Activated CD4-positive, alpha-beta T cell treated with anti-CD3 and anti-CD28 coated beads for 36 hours (primary cell): Measurements from ENCODE around the gene PAIP2. TPM values are rescaled to one million over a fixed set of nuclear protein-coding genes. Genes with fewer than 3 reads are reported as not detected.
"Not testable (repeated sequence)": the region's sequence is repeated elsewhere in the genome, so short reads cannot be mapped to it uniquely, and the experiment has no call there.

Source experiments
- ATAC-seq: fragments of 200-7000 bp; cut with Tn5 transposase; one replicate; pipeline ENCODE4 v1.10.0; 2021; ENCODE audit warnings: mild to moderate bottlenecking, moderate library complexity
- CTCF ChIA-PET: fragments of 350-600 bp; sonication (Branson Sonifier 250); formaldehyde crosslinking; loops from one replicate; lab custom pipeline; 2021; ENCODE audit warnings: antibody characterized with exemption; lab: Charles Lee
- POLR2A ChIA-PET: fragments of 350-600 bp; sonication (Branson Sonifier 250); formaldehyde crosslinking; loops from one replicate; lab custom pipeline; 2021; ENCODE audit warnings: antibody characterized with exemption, inconsistent platforms; lab: Charles Lee
- DNase-seq: peaks from one replicate; pipeline ENCODE4 v3.0.0-alpha.2; 2020
- H3K27ac Mint-ChIP-seq: one replicate; pipeline ENCODE4 v1.8.0; 2021; ENCODE audit warnings: mixed read lengths
- H3K27me3 Mint-ChIP-seq: one replicate; pipeline ENCODE4 v1.8.0; 2021; ENCODE audit warnings: mixed read lengths
- H3K36me3 Mint-ChIP-seq: one replicate; pipeline ENCODE4 v1.8.0; 2021; ENCODE audit warnings: low read depth, mixed read lengths
- H3K4me1 Mint-ChIP-seq: one replicate; pipeline ENCODE4 v1.8.0; 2021; ENCODE audit warnings: mixed read lengths
- H3K4me3 Mint-ChIP-seq: one replicate; pipeline ENCODE4 v1.8.0; 2021; ENCODE audit warnings: mild to moderate bottlenecking, moderate library complexity, mixed read lengths
- H3K9me3 Mint-ChIP-seq: one replicate; pipeline ENCODE4 v1.8.0; 2021; ENCODE audit warnings: low read depth, mixed read lengths
- intact Hi-C, 2 experiments: fragments of 100-400 bp; cut with DNase I in 1 of 2; cut with micrococcal nuclease in 1 of 2; formaldehyde crosslinking; loops; one replicate each; pipeline versions ENCODE4 v1.14.2 to v1.15.1; 2022 to 2024; cut with DNase I, micrococcal nuclease
- total RNA-seq, 2 experiments: library from RNA; stranded (reverse); gene quantifications; one replicate each; pipeline ENCODE4 v1.2.3, GENCODE V29; 2021

PAIP2 gene
- total RNA-seq, 2 experiments from 2014 or later, result 101 to 126 TPM

DNA sequence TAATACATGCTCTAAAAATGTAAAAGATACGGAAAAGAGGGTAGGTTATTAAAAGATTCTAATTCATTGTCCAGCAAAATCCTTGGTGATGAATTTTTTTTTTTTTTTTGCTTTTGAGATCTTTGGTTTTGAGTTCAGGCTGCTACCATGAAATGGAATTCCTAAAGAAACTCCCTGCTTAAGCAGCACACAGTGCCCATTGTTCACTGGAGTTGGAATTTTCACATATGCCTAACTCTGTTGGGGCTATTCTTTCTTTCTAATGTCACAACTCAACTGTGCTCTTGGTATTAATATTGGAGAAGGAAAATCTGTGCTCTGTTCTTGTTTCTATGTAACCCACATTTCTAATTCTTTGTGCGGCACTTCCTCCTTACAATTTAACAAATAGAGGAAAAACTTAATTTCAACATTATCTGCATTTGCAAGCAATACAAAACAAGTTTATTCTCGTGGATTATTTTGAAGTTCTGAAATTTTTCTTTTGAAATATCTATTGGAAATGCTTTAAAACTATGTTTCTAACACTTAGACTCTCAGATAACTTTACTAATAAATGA is 26.5 kb upstream of the PAIP2 start:
- CTCF ChIA-PET, result no interaction called here
- POLR2A ChIA-PET, result interaction anchor here (0.7 kb wide), 1 partner anchor 236 kb away, joined by 3 read pairs; no protein-coding TSS in a partner anchor
- Mint-ChIP-seq H3K9me3 (no peaks in the 10 kb centered on the region), H3K27me3 (no peaks in the 10 kb centered on the region), H3K27ac (peak overlapping the region; percentile 31), H3K36me3 (peaks cover 44% of the 10 kb centered on the region), H3K4me3 (no peak overlapping the region), H3K4me1 (peaks cover 33% of the 10 kb centered on the region)
- intact Hi-C loops, result no loop called here
- no peak for DNase-seq
- ATAC-seq, result no peak

DNA sequence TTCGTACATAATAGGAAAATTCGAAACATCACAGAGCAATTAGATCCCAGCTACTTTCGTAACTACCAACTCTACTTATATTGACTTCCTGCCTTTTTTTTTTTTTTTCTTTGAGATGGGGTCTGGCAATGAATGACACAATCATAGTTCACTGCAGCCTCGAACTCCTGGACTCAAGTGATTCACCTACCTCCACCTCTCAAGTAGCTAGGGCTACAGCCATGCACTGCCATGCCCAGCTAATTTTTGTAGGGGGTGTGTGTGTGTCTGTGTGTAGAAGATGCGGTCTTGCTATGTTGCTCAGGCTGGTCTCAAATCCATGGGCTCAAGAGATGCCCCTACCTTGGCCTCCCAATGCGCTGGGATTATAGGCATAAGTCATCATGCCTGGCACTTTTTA is 5.8 kb upstream of the PAIP2 start:
- peak; percentile 36 for DNase-seq
- ChIA-PET POLR2A (interaction anchor here (0.6 to 0.7 kb wide), 3 partner anchors 240 to 844 kb away, joined by 3 to 7 read pairs (median 6); no protein-coding TSS in a partner anchor), CTCF (interaction anchor here (0.6 to 1.8 kb wide), 3 partner anchors 8 to 24 kb away, joined by 3 to 6 read pairs (median 3); no protein-coding TSS in a partner anchor)

DNA sequence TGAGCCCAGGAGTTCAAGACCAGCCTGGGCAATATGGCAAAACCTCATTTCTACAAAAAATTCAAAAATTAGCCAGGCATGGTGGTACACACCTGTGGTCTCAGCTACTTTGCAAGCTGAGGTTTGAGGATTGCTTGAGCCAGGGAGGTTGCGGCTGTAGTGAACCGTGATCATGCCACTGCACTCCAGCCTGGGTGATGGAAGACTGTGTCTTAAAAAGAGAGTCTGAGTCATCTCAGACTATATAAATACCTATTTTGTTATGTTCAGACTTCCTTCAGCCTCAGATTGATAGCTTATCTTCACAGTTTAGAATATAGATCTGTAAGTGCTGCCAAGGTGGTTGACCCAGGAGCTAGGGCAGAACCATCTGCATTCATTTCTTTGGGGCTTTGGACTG is 1.6 kb upstream of the PAIP2 start:
- Mint-ChIP-seq H3K4me1 (peaks cover 59% of the 10 kb centered on the region), H3K36me3 (peaks cover 12% of the 10 kb centered on the region), H3K9me3 (no peaks in the 10 kb centered on the region), H3K27ac (no peak overlapping the region), H3K4me3 (no peak overlapping the region), H3K27me3 (no peaks in the 10 kb centered on the region)
- no peak for DNase-seq
- ChIA-PET CTCF (interaction anchor here (0.6 to 3.0 kb wide), 7 partner anchors 8 to 1174 kb away, joined by 3 to 16 read pairs (median 3); partner anchors contain the start of gene MATR3), POLR2A (no interaction called here)
- intact Hi-C loops, result no loop called here
- ATAC-seq, result no peak

More for the DNA sequence above, 5.8 kb upstream of the PAIP2 start:
- H3K9me3 Mint-ChIP-seq, result no peaks in the 10 kb centered on the region
- H3K4me1 Mint-ChIP-seq, result peaks cover 31% of the 10 kb centered on the region
- peak; percentile 56 for ATAC-seq
- intact Hi-C loops, result no loop called here
- H3K4me3 Mint-ChIP-seq, result peak overlapping the region; percentile 6
- peak overlapping the region; percentile 47 for H3K27ac Mint-ChIP-seq
- H3K36me3 Mint-ChIP-seq, result peaks cover 17% of the 10 kb centered on the region
- H3K27me3 Mint-ChIP-seq, result no peaks in the 10 kb centered on the region

DNA sequence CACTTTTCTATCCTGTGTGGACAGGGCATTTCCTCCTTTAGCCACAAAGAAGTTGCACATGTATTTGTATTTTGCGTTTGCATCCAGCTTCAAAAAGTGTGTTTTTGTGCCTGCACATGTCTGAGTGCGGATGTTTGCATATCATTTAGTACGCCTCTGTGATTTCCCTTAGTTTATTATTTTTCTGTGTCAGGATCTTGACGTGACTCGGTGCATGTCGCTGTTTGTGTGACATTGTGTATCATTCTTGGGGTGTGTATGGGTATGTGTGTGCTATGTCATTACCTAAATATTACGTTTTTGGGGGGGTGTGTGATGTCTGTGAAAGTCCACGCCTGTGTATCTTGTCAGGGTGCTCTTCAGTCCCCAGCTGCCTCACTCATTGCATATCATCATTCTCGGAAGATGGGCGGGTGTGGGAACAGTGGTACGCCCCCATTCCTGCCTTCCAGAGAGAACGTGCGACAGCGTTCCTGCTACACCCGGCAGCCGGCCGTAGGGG is 416 bp upstream of the PAIP2 start:
- ATAC-seq (peak; percentile 45), DNase-seq (no peak)
- H3K27me3 Mint-ChIP-seq, result no peaks in the 10 kb centered on the region
- peaks cover 19% of the 10 kb centered on the region for H3K36me3 Mint-ChIP-seq
- POLR2A ChIA-PET, result interaction anchor here (0.7 to 1.6 kb wide), 7 partner anchors 32 to 615 kb away, joined by 3 to 16 read pairs (median 4); partner anchors contain the start of genes DNAJC18, MATR3 and SPATA24
- CTCF ChIA-PET, result interaction anchor here (0.7 to 3.0 kb wide), 16 partner anchors 9 to 755 kb away, joined by 3 to 16 read pairs (median 4); partner anchors contain the start of gene PROB1
- peak overlapping the region; percentile 88 for H3K4me3 Mint-ChIP-seq
- intact Hi-C loops, result loop anchor here (1.0 kb wide), 6 partner anchors 47 to 766 kb away; partner anchors contain the start of genes HSPA9 (in 1 of the 2), MATR3 (in 1 of the 2), SIL1 (in 1 of the 2) and SPATA24 (in 1 of the 2)
- no peaks in the 10 kb centered on the region for H3K9me3 Mint-ChIP-seq
- peak overlapping the region; percentile 94 for H3K27ac Mint-ChIP-seq
- peaks cover 57% of the 10 kb centered on the region for H3K4me1 Mint-ChIP-seq

DNA sequence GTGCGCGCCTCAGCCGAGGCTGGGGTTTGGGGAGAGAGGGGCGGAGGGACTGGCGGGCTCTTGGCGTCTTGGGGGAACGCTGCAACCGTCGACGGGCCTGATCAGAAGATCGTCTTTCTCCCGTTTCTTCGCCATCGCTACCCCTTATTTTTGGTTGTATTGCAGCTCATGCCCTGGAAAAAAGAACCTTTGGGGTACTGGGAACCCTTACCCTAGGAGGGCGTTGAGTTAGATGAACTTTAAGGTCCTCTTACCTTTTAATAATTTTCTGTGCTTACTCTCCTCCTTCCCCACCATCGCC is 719 bp downstream of the PAIP2 start:
- H3K9me3 Mint-ChIP-seq, result no peaks in the 10 kb centered on the region
- H3K4me1 Mint-ChIP-seq, result peaks cover 54% of the 10 kb centered on the region
- H3K27ac Mint-ChIP-seq, result peak overlapping the region; percentile 94
- intact Hi-C loops, result loop anchor here (1.0 to 2.0 kb wide), 8 partner anchors 48 to 878 kb away; partner anchors contain the start of genes DNAJC18 (in 1 of the 2), ETF1 (in 1 of the 2), SIL1 (in 1 of the 2) and UBE2D2 (in 1 of the 2)
- DNase-seq (no peak), ATAC-seq (no peak)
- ChIA-PET CTCF (interaction anchor here (0.5 to 3.0 kb wide), 14 partner anchors 9 to 91 kb away, joined by 3 to 16 read pairs (median 4); partner anchors contain the start of gene PROB1), POLR2A (interaction anchor here (0.8 to 1.6 kb wide), 7 partner anchors 15 to 97 kb away, joined by 3 to 16 read pairs (median 4); partner anchors contain the start of genes DNAJC18, MATR3 and SPATA24)
- peaks cover 24% of the 10 kb centered on the region for H3K36me3 Mint-ChIP-seq
- H3K27me3 Mint-ChIP-seq, result no peaks in the 10 kb centered on the region
- H3K4me3 Mint-ChIP-seq, result peak overlapping the region; percentile 88

DNA sequence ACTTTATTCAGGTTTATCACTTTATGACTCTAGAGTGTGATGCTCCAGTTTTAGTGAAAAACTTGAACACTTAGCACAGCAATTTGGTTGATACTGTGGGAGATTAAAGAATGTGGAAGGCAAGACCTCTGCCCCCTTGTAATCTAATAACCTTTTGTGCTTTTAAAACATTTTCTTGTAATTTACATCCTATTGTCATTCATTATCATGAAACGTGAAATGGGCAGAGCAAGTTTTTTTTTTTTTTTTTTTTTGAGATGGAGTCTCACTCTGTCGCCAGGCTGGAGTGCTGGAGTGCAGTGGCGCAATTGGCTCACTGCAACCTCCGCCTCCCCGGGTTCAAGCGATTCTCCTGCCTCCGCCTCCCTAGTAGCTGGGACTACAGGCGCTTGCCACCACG is 1.8 kb downstream of the PAIP2 start:
- ChIA-PET CTCF (interaction anchor here (0.6 to 1.6 kb wide), 4 partner anchors 11 to 359 kb away, joined by 3 to 4 read pairs (median 4); no protein-coding TSS in a partner anchor), POLR2A (no interaction called here)
- intact Hi-C loops, result loop anchor here in 1 of 2 experiments (2.0 kb wide), 1 partner anchor 217 kb away; the partner anchor contains the start of gene UBE2D2
- Mint-ChIP-seq H3K9me3 (no peaks in the 10 kb centered on the region), H3K36me3 (peaks cover 25% of the 10 kb centered on the region), H3K27ac (peak overlapping the region; percentile 94), H3K27me3 (no peaks in the 10 kb centered on the region), H3K4me1 (peaks cover 55% of the 10 kb centered on the region), H3K4me3 (peak overlapping the region; percentile 88)
- no peak for DNase-seq
- no peak for ATAC-seq

DNA sequence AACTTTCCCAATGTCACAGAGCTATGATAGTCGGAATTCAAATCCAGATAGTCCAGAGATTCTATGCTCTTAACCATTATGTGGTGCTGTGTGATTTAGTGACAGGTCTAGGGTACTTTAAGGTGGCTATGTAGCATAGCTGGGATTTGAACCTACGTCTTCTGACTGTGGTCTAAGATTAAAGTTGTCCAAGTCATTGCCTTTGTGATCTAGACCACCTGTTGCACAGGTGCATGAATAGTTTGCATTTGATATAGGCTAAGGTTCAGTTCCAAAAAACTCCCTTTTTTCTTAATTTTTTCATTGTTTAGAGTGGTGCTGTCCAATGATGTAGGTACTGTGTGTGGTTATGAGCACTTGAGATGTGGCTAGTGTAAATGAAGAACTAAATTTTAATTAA is 2.5 kb downstream of the PAIP2 start:
- ChIA-PET POLR2A (interaction anchor here (0.8 to 2.3 kb wide), 2 partner anchors 51 to 92 kb away, joined by 5 read pairs; partner anchors contain the start of gene MATR3), CTCF (interaction anchor here (0.6 to 1.6 kb wide), 5 partner anchors 12 to 359 kb away, joined by 3 to 4 read pairs (median 3); no protein-coding TSS in a partner anchor)
- intact Hi-C loops, result no loop called here
- Mint-ChIP-seq H3K4me3 (peak overlapping the region; percentile 5), H3K4me1 (peaks cover 59% of the 10 kb centered on the region), H3K27ac (no peak overlapping the region), H3K36me3 (peaks cover 26% of the 10 kb centered on the region), H3K9me3 (no peaks in the 10 kb centered on the region), H3K27me3 (no peaks in the 10 kb centered on the region)
- ATAC-seq, result no peak
- DNase-seq, result no peak

DNA sequence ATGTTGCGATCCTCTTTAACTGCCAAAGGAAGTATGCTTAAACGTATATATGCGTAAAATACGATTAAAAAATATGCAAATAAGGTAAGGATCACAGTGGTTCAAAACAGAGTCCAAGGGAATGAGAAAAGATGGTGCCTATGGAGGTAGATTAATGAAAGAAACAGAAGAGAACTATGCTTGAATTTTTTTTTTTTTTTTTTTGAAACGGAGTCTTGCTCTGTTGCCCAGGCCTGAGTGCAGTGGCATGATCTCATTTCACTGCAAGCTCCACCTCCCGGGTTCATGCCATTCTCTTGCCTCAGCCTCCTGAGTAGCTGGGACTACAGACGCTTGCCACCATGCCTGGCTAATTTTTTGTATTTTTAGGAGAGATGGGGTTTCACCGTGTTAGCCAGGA is 3.8 kb downstream of the PAIP2 start:
- ATAC-seq, H3K9me3 Mint-ChIP-seq, H3K27ac Mint-ChIP-seq, DNase-seq, H3K27me3 Mint-ChIP-seq, intact Hi-C loops, H3K4me3 Mint-ChIP-seq: not testable (repeated sequence)
- ChIA-PET CTCF (interaction anchor here (1.5 kb wide), 1 partner anchor 12 kb away, joined by 3 read pairs; no protein-coding TSS in a partner anchor), POLR2A (interaction anchor here (0.6 to 2.3 kb wide), 3 partner anchors 9 to 52 kb away, joined by 4 to 5 read pairs (median 5); partner anchors contain the start of gene MATR3)
- peaks cover 26% of the 10 kb centered on the region for H3K36me3 Mint-ChIP-seq
- peaks cover 58% of the 10 kb centered on the region for H3K4me1 Mint-ChIP-seq

DNA sequence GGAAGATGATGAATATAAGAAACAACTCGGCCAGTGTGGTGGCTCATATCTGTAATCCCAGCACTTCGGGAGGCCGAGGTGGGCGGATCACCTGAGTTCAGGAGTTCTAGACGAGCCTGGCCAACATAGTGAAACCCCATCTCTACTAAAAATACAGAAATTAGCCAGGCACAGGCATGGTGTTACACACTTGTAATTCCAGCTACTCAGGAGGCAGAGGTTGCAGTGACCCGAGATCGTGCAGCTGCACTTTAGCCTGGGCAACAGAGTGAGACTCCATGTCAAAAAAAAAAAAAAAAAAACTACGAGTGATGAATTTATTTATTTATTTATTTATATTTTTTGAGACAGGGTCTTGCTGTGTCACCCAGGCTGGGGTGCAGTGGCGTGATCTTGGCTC is 6.2 kb downstream of the PAIP2 start:
- DNase-seq, intact Hi-C loops, ATAC-seq, H3K27me3 Mint-ChIP-seq, H3K4me3 Mint-ChIP-seq, CTCF ChIA-PET, H3K27ac Mint-ChIP-seq, H3K9me3 Mint-ChIP-seq: not testable (repeated sequence)
- Mint-ChIP-seq H3K36me3 (peaks cover 27% of the 10 kb centered on the region), H3K4me1 (peaks cover 52% of the 10 kb centered on the region)
- POLR2A ChIA-PET, result interaction anchor here (0.7 kb wide), 4 partner anchors 10 to 99 kb away, joined by 3 to 6 read pairs (median 4); no protein-coding TSS in a partner anchor

DNA sequence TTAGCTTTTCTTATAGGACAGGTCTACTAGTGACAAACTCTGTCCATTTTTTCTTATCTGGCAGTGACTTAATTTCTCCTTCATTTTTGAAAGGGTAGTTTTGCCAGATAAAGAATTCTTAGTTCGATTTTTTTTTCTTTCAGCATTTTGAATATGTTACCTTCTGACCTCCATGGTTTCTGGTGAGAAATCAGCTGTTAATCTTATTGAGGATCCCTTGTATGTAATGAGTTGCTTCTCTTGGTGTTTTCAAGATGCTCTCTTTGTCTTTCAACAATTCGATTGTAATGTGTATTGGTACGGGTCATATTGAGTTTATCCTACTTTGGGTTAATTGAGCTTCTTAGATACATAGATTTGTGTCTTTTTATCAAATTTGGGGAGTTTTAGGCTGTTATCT is 12.5 kb downstream of the PAIP2 start:
- ChIA-PET POLR2A (interaction anchor here (0.6 kb wide), 1 partner anchor 9 kb away, joined by 5 read pairs; no protein-coding TSS in a partner anchor), CTCF (interaction anchor here (0.7 to 1.3 kb wide), 2 partner anchors 17 to 371 kb away, joined by 3 to 4 read pairs; no protein-coding TSS in a partner anchor)
- DNase-seq, result no peak
- no peak for ATAC-seq
- H3K4me3 Mint-ChIP-seq, result no peak overlapping the region
- H3K4me1 Mint-ChIP-seq, result peaks cover 28% of the 10 kb centered on the region
- H3K27ac Mint-ChIP-seq, result no peak overlapping the region
- no peaks in the 10 kb centered on the region for H3K27me3 Mint-ChIP-seq
- H3K9me3 Mint-ChIP-seq, result no peaks in the 10 kb centered on the region
- H3K36me3 Mint-ChIP-seq, result peaks cover 15% of the 10 kb centered on the region
- intact Hi-C loops, result no loop called here

DNA sequence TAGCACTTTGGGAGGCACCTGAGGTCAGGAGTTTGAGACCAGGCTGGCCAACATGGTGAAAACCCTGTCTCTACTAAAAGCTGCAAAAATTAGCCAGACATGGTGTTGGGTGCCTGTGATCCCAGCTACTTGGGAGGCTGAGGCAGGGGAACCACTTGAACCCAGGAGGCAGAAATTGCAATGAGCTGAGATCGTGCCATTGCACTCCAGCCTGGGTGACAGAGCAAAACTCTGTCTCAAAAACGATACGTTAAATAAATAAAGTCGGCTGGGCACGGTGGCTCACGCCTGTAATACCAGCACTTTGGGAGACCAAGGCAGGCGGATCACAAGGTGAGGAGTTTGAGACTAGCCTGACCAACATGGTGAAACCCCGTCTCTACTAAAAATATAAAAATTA is 14.2 kb downstream of the PAIP2 start:
- H3K4me3 Mint-ChIP-seq, intact Hi-C loops, DNase-seq, H3K27me3 Mint-ChIP-seq, H3K9me3 Mint-ChIP-seq, ATAC-seq, POLR2A ChIA-PET, H3K27ac Mint-ChIP-seq: not testable (repeated sequence)
- peaks cover 26% of the 10 kb centered on the region for H3K4me1 Mint-ChIP-seq
- peaks cover 15% of the 10 kb centered on the region for H3K36me3 Mint-ChIP-seq
- CTCF ChIA-PET, result interaction anchor here (0.9 to 1.7 kb wide), 3 partner anchors 9 to 18 kb away, joined by 3 to 5 read pairs (median 3); partner anchors contain the start of gene PAIP2
